HEK293 (cell line): ENCODE data around the gene PI16.
"Not testable (repeated sequence)": the region's sequence is repeated elsewhere in the genome, so short reads cannot be mapped to it uniquely, and the experiment has no call there.

Experiments used
- CTCF ChIA-PET: fragments of 350-600 bp; formaldehyde crosslinking; extraction: SDS; loops from one replicate; lab custom pipeline; 2021; ENCODE audit warnings: antibody characterized with exemption; lab: Yijun Ruan, JAX
- POLR2A ChIA-PET: fragments of 300-600 bp; formaldehyde crosslinking; extraction: SDS; loops from one replicate; lab custom pipeline; 2020; ENCODE audit warnings: antibody characterized with exemption, inconsistent platforms; lab: Yijun Ruan, JAX
- H3K27ac ChIP-seq: fragments of 200-500 bp; sonication (Bioruptor generic); 2 replicates; pipeline ENCODE4 v1.5.1; 2014; ENCODE audit warnings: low read depth, low read length, control low read depth, inconsistent platforms; ENCODE audit errors: extremely low read depth
- H3K36me3 ChIP-seq, 2 experiments: fragments of 200-500 bp in 1 of 2; sonication (Bioruptor generic) in 1 of 2; 1 replicate in 1 of 2; 2 replicates in 1 of 2; pipeline ENCODE4 v1.5.1; 2014 to 2017; ENCODE audit warnings: inconsistent platforms in 2 of 2, low read length in 2 of 2; ENCODE audit not compliant: control insufficient read depth in 2 of 2, insufficient read depth in 1 of 2
- H3K4me1 ChIP-seq: fragments of 200-500 bp; sonication (Bioruptor generic); 2 replicates; pipeline ENCODE4 v1.5.1; 2014; ENCODE audit warnings: mild to moderate bottlenecking, low read length, inconsistent platforms; ENCODE audit not compliant: control insufficient read depth, insufficient read depth
- H3K4me3 ChIP-seq: 2 replicates; pipeline ENCODE4 v1.5.1; 2011; ENCODE audit warnings: low read depth, mild to moderate bottlenecking, control low read depth, low read length, moderate library complexity
- H3K9me3 ChIP-seq: fragments of 200-500 bp; sonication (Bioruptor generic); 2 replicates; pipeline ENCODE4 v1.5.1; 2014; ENCODE audit warnings: low read depth, low read length, inconsistent platforms; ENCODE audit not compliant: control insufficient read depth, insufficient read depth
- FEZF1 ChIP-seq: fragments of 450-650 bp; formaldehyde crosslinking; IDR thresholded peaks from 2 replicates; pipeline ENCODE4 v1.5.1; 2016; ENCODE audit warnings: missing biosample characterization, missing genetic modification characterization
- OSR2 ChIP-seq: fragments of 450-650 bp; formaldehyde crosslinking; IDR thresholded peaks from 2 replicates; pipeline ENCODE4 v1.5.1; 2016; ENCODE audit warnings: missing biosample characterization, missing genetic modification characterization
- RBAK ChIP-seq: fragments of 450-650 bp; formaldehyde crosslinking; IDR thresholded peaks from 2 replicates; pipeline ENCODE4 v1.5.1; 2016; ENCODE audit warnings: missing biosample characterization, missing genetic modification characterization
- SETDB1 ChIP-seq: IDR thresholded peaks from one replicate; pipeline ENCODE4 v1.6.1; 2017; ENCODE audit warnings: mild to moderate bottlenecking, low read length, moderate library complexity, mixed read lengths; ENCODE audit not compliant: insufficient read length
- ZNF114 ChIP-seq: fragments of 450-650 bp; formaldehyde crosslinking; IDR thresholded peaks from 2 replicates; pipeline ENCODE4 v1.5.0; 2017; ENCODE audit warnings: missing biosample characterization, missing genetic modification characterization
- ZNF133 ChIP-seq: fragments of 450-650 bp; formaldehyde crosslinking; IDR thresholded peaks from 2 replicates; pipeline ENCODE4 v1.5.1; 2016; ENCODE audit warnings: missing biosample characterization, missing genetic modification characterization
- ZNF16 ChIP-seq: fragments of 450-650 bp; formaldehyde crosslinking; IDR thresholded peaks from 2 replicates; pipeline ENCODE4 v1.5.1; 2016; ENCODE audit warnings: low read depth, missing biosample characterization, missing genetic modification characterization
- ZNF223 ChIP-seq: fragments of 450-650 bp; formaldehyde crosslinking; IDR thresholded peaks from 2 replicates; pipeline ENCODE4 v1.5.1; 2016; ENCODE audit warnings: missing biosample characterization, missing genetic modification characterization
- ZNF248 ChIP-seq: fragments of 450-650 bp; formaldehyde crosslinking; IDR thresholded peaks from 2 replicates; pipeline ENCODE4 v1.5.1; 2017; ENCODE audit warnings: missing biosample characterization, missing genetic modification characterization
- ZNF302 ChIP-seq: fragments of 450-650 bp; formaldehyde crosslinking; IDR thresholded peaks from 2 replicates; pipeline ENCODE4 v1.5.1; 2016; ENCODE audit warnings: missing biosample characterization, missing genetic modification characterization, low read depth
- ZNF324 ChIP-seq: fragments of 450-650 bp; formaldehyde crosslinking; IDR thresholded peaks from 2 replicates; pipeline ENCODE4 v1.5.1; 2016; ENCODE audit warnings: missing biosample characterization, missing genetic modification characterization
- ZNF391 ChIP-seq: fragments of 450-650 bp; formaldehyde crosslinking; IDR thresholded peaks from 2 replicates; pipeline ENCODE4 v1.5.1; 2016; ENCODE audit warnings: low read depth, missing biosample characterization, missing genetic modification characterization, borderline replicate concordance
- ZNF514 ChIP-seq: fragments of 450-650 bp; formaldehyde crosslinking; IDR thresholded peaks from 2 replicates; pipeline ENCODE4 v1.5.1; 2016; ENCODE audit warnings: missing biosample characterization, missing genetic modification characterization
- ZNF843 ChIP-seq: fragments of 450-650 bp; formaldehyde crosslinking; IDR thresholded peaks from 2 replicates; pipeline ENCODE4 v1.5.1; 2016; ENCODE audit warnings: missing biosample characterization, missing genetic modification characterization
- TF ChIP-seq, protein P1 (sequence below): fragments of 450-650 bp; formaldehyde crosslinking; IDR thresholded peaks from 2 replicates; pipeline ENCODE4 v1.5.1; 2016; ENCODE audit warnings: missing biosample characterization, missing genetic modification characterization
- TF ChIP-seq, protein P2 (sequence below): fragments of 450-650 bp; formaldehyde crosslinking; IDR thresholded peaks from 2 replicates; pipeline ENCODE4 v1.5.1; 2016; ENCODE audit warnings: missing biosample characterization, missing genetic modification characterization

Gene PI16

GRCh38 chr6:36938536-36938935, 16.0 kb upstream of the PI16 start:
- H3K36me3 ChIP-seq: no peaks in the 10 kb centered on the region
- TF ChIP-seq, protein P1, sequence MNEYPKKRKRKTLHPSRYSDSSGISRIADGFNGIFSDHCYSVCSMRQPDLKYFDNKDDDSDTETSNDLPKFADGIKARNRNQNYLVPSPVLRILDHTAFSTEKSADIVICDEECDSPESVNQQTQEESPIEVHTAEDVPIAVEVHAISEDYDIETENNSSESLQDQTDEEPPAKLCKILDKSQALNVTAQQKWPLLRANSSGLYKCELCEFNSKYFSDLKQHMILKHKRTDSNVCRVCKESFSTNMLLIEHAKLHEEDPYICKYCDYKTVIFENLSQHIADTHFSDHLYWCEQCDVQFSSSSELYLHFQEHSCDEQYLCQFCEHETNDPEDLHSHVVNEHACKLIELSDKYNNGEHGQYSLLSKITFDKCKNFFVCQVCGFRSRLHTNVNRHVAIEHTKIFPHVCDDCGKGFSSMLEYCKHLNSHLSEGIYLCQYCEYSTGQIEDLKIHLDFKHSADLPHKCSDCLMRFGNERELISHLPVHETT: no peak
- TF ChIP-seq RBAK (tag by site-specific recombination): no peak
- TF ChIP-seq ZNF324 (tag by site-specific recombination): no peak
- TF ChIP-seq, all 188 proteins: peak for 0
- Histone ChIP-seq H3K9me3 (no peaks in the 10 kb centered on the region), H3K4me1 (no peaks in the 10 kb centered on the region), H3K27ac (no peak overlapping the region), H3K4me3 (no peak overlapping the region)
- CTCF ChIA-PET: no interaction called here
- POLR2A ChIA-PET: no interaction called here

- H3K36me3 ChIP-seq, CTCF ChIA-PET, H3K27ac ChIP-seq, H3K4me3 ChIP-seq, H3K4me1 ChIP-seq, POLR2A ChIA-PET, H3K9me3 ChIP-seq: not testable (repeated sequence)
Measured at GRCh38 chr6:36939005-36939404, 15.5 kb upstream of the PI16 start.

GRCh38 chr6:36940027-36940426, 14.5 kb upstream of the PI16 start:
- TF ChIP-seq OSR2: no peak
- no peak for TF ChIP-seq ZNF391
- TF ChIP-seq ZNF114 (tag by site-specific recombination): no peak
- no peak for TF ChIP-seq ZNF843 (tag by site-specific recombination)
- TF ChIP-seq, protein P2, sequence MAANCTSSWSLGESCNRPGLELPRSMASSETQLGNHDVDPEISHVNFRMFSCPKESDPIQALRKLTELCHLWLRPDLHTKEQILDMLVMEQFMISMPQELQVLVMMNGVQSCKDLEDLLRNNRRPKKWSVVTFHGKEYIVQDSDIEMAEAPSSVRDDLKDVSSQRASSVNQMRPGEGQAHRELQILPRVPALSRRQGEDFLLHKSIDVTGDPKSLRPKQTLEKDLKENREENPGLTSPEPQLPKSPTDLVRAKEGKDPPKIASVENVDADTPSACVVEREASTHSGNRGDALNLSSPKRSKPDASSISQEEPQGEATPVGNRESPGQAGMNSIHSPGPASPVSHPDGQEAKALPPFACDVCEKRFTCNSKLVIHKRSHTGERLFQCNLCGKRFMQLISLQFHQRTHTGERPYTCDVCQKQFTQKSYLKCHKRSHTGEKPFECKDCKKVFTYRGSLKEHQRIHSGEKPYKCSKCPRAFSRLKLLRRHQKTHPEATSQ: no peak
- TF ChIP-seq ZNF16: no peak
- TF ChIP-seq ZNF514 (tag by site-specific recombination): no peak
- no peak for TF ChIP-seq ZNF223 (tag by site-specific recombination)
- no peak for TF ChIP-seq ZNF302 (tag by site-specific recombination)
- no peak for TF ChIP-seq ZNF133 (tag by site-specific recombination)
- no peak for TF ChIP-seq ZNF248
- TF ChIP-seq ZNF324 (tag by site-specific recombination): no peak
- TF ChIP-seq, protein P1: no peak
- TF ChIP-seq FEZF1 (tag by site-specific recombination): no peak
- TF ChIP-seq SETDB1: no peak
- no peaks in the 10 kb centered on the region for H3K9me3 ChIP-seq
- ChIA-PET POLR2A (no interaction called here), CTCF (interaction anchor here (0.6 to 0.7 kb wide), 2 partner anchors 19 to 174 kb away, joined by 3 to 4 read pairs; no protein-coding TSS in a partner anchor)
- no peaks in the 10 kb centered on the region for H3K36me3 ChIP-seq
- no peak overlapping the region for H3K4me3 ChIP-seq
- no peak overlapping the region for H3K27ac ChIP-seq
- H3K4me1 ChIP-seq: no peaks in the 10 kb centered on the region

DNA sequence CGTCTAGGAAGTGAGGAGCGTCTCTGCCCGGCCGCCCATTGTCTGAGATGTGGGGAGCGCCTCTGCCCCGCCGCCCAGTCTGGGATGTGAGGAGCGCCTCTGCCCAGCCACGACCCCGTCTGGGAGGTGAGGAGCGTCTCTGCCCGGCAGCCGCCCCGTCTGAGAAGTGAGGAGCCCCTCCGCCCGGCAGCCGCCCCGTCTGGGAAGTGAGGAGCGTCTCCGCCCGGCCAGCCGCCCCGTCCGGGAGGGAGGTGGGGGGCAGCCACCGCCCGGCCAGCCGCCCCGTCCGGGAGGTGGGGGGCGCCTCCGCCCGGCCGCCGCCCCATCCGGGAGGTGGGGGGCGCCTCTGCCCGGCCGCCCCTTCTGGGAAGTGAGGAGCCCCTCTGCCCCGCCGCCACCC, 13.0 kb upstream of the PI16 start:
- H3K4me3 ChIP-seq, H3K27ac ChIP-seq, H3K4me1 ChIP-seq, POLR2A ChIA-PET, H3K9me3 ChIP-seq, H3K36me3 ChIP-seq: not testable (repeated sequence)
- CTCF ChIA-PET: interaction anchor here (0.6 kb wide), 1 partner anchor 52 kb away, joined by 3 read pairs; no protein-coding TSS in a partner anchor
